GM18951 (cell line): ENCODE measurements around the gene CPN2.

Experiments used
- POLR2A ChIP-seq: IDR thresholded peaks from 4 replicates; pipeline ENCODE4 v1.6.1; 2011; ENCODE audit warnings: mild to moderate bottlenecking; ENCODE audit not compliant: insufficient read length, insufficient read depth; ENCODE audit errors: extremely low read depth
- in situ Hi-C: fragments of 300-500 bp; cut with MboI; formaldehyde crosslinking; loops from one replicate; pipeline ENCODE4 v1.12.0; 2022; ENCODE audit warnings: low sequenced_read_pairs, mixed read lengths, inconsistent platforms; ENCODE audit not compliant: unreplicated experiment

Gene CPN2

GRCh38 chr3:194360568-194360967 lies 9.4 kb upstream of the CPN2 start:
- in situ Hi-C loops, result no loop called here
- TF ChIP-seq POLR2A, result no peak

DNA sequence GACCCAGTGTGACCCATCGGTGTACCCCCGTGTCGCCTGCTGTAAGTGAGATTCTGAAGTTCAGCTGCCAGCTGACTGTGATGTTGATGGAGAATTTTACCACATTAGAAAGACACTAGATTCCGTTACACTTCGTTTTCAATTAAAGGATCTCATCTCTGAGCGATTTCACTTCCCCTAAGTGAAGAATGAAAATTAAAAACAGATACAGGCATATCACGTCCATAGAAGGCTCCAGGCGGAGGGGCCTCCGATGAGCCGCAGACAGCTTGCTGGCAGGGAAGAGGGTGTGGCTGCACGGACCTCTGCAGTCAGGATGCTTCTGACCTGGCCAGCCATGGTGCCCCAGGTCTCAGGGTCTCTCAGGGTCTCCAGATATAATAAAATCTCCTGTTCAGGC lies 6.6 kb upstream of the CPN2 start:
- in situ Hi-C loops, result no loop called here
- TF ChIP-seq POLR2A, result no peak

- in situ Hi-C loops, result no loop called here
- no peak for TF ChIP-seq POLR2A
These were observed 4.3 kb upstream of the CPN2 start for GRCh38 chr3:194355379-194355778.

DNA sequence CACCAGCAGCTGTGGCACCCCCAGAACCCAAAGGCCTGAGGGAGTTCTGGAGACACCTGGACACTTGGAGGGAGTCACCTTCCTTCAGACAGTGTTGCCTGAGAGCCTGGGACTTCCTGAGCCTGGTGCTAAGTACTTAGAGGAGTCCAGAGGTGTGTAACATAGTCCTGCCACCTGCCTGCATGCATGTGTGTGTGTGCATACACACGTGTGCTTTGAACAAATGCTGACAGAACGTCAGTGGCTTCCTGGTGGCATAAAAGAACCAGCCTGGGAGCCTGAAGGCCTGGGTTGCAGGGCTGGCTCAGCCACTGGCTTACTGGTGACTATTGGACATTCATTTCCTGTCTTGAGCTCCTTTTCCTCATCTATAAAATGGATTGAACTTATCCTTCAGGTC lies 3.2 kb upstream of the CPN2 start:
- in situ Hi-C loops, result no loop called here

GRCh38 chr3:194352667-194353246 lies 1.6 kb upstream of the CPN2 start:
- in situ Hi-C loops, result no loop called here
- TF ChIP-seq POLR2A, result no peak

More for the DNA sequence above, 3.2 kb upstream of the CPN2 start:
- TF ChIP-seq POLR2A, result no peak

DNA sequence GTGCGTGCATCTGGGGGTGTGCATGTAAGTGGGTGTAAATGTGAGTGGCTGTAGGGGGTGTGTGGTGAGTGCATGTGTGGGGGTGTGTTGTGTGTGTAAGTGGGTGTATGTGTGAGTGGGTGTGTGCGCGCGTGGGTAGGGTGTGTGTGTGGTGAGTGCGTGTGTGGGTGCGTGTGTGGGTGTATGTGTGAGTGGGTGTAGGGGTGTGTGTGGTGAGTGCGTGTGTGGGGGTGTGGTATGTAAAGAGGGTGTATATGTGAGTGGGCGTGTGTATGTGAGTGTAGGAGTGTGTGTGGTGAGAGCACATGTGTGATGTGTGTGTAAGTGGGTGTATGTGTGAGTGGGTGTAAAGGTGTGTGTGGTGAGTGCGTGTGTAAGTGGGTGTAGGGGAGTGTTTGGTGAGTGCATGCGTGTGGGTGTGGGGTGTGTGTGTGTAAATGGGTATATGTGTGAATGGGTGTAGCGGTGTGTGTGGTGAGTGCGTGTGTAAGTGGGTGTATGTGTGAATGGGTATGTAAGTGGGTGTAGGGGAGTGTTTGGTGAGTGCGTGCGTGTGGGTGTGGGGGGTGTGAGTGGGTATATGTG lies 916 bp upstream of the CPN2 start:
- in situ Hi-C loops, result no loop called here
- TF ChIP-seq POLR2A, result no peak

GRCh38 chr3:194350726-194351071 lies 429 bp downstream of the CPN2 start:
- in situ Hi-C loops, result no loop called here
- no peak for TF ChIP-seq POLR2A

GRCh38 chr3:194348354-194348753 lies 2.8 kb downstream of the CPN2 start:
- no peak for TF ChIP-seq POLR2A

DNA sequence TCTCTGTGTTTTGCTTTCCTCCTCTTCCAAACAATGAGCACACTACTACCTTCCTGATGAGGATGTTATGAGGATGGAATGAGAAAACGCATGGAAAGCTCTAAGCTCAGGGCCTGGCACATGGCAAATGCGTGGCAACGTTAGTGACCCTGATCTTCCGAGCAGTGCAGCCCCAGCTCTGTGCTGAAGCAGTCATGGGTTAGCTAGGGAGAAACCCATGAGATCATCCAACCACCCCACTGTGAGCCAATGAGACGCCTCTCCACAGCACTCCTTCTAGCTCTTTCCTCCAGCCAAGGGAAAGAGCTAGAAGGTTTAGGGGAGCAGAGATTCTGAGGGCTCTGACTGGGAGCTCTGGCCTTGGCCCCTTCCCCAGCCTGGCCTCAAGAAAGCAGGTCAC lies 4.5 kb downstream of the CPN2 start:
- TF ChIP-seq POLR2A, result no peak
- in situ Hi-C loops, result no loop called here

More at GRCh38 chr3:194348354-194348753, 2.8 kb downstream of the CPN2 start:
- in situ Hi-C loops, result no loop called here

GRCh38 chr3:194346035-194346434 lies 5.1 kb downstream of the CPN2 start:
- in situ Hi-C loops, result no loop called here

GRCh38 chr3:194344012-194344411 lies 7.1 kb downstream of the CPN2 start:
- TF ChIP-seq POLR2A, result no peak

More at GRCh38 chr3:194346035-194346434, 5.1 kb downstream of the CPN2 start:
- TF ChIP-seq POLR2A, result no peak

GRCh38 chr3:194343561-194343893 lies 7.6 kb downstream of the CPN2 start:
- no peak for TF ChIP-seq POLR2A
- in situ Hi-C loops, result no loop called here

More at GRCh38 chr3:194344012-194344411, 7.1 kb downstream of the CPN2 start:
- in situ Hi-C loops, result no loop called here

DNA sequence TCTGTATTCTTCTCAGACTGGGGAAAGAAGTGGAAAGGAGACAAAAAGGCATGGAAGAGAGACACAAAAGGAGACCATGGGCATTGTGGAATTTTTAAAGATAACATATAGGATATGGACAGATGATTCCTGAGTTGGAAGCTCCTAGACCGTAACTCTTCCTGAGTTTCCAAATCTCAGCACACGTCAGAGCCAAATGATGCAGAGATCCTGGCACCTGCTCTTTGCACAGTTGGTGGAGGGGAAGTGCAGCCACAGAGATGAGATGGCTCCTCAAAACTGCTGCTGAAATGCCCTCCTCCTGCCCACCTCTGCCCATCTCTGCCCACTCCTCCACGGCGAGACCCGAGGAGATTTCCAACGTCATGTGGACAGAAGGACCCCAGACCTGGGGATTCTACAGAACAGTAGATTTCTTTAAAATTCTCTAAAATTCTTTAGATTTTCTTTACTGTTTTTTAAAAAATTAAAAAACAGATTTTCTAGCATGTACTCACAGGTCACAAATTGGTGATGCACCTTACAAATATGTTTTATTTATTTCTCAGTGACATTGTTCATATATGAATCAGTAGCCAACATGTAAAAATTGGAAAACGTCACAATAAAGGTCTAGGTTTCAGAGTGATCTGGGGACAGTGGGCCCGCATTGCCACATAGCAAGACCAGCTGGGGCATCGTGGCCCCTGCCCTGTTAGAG lies 8.1 kb downstream of the CPN2 start:
- TF ChIP-seq POLR2A, result no peak
- in situ Hi-C loops, result no loop called here

- TF ChIP-seq POLR2A, result no peak
- in situ Hi-C loops, result no loop called here
These were observed 10.2 kb downstream of the CPN2 start for GRCh38 chr3:194340757-194341400.

- TF ChIP-seq POLR2A, result no peak
- in situ Hi-C loops, result loop anchor here (10.0 kb wide), 1 partner anchor 245 kb away; no protein-coding TSS in a partner anchor
These were observed 11.3 kb downstream of the CPN2 start for GRCh38 chr3:194339840-194340239.
